Stimulated activated memory B cell treated with anti-CD40 and anti-IgM and Interleukin-4, amounts not matched to agents 10 μg/mL and 1 μg/mL and 100 μg/mL, for 72 hours (primary cell): Measurements from ENCODE around the gene POR.
"Not testable (repeated sequence)": the region's sequence is repeated elsewhere in the genome, so short reads cannot be mapped to it uniquely, and the experiment has no call there.

Experiments used
- ATAC-seq: fragments of 150-1000 bp; cut with Tn5 transposase; 2 replicates; pipeline ENCODE4 v1.10.0; 2021
- H3K27ac Mint-ChIP-seq: one replicate; pipeline ENCODE4 v1.8.0; 2022; ENCODE audit warnings: mild to moderate bottlenecking, mixed read lengths
- H3K27me3 Mint-ChIP-seq: one replicate; pipeline ENCODE4 v1.8.0; 2022; ENCODE audit warnings: mixed read lengths
- H3K36me3 Mint-ChIP-seq: one replicate; pipeline ENCODE4 v1.8.0; 2022; ENCODE audit warnings: mixed read lengths
- H3K4me1 Mint-ChIP-seq: one replicate; pipeline ENCODE4 v1.8.0; 2022; ENCODE audit warnings: mixed read lengths
- H3K4me3 Mint-ChIP-seq: one replicate; pipeline ENCODE4 v1.8.0; 2022; ENCODE audit warnings: mild to moderate bottlenecking, moderate library complexity, mixed read lengths
- H3K9me3 Mint-ChIP-seq: one replicate; pipeline ENCODE4 v1.8.0; 2022; ENCODE audit warnings: mixed read lengths

Gene POR

GRCh38 chr7:75992083-75992755 lies 77.3 kb downstream of the POR start:
- Mint-ChIP-seq H3K9me3 (no peaks in the 10 kb centered on the region), H3K4me1 (peaks cover 50% of the 10 kb centered on the region), H3K4me3 (no peak overlapping the region), H3K36me3 (peaks cover 31% of the 10 kb centered on the region), H3K27me3 (no peaks in the 10 kb centered on the region), H3K27ac (no peak overlapping the region)
- no peak for ATAC-seq

GRCh38 chr7:75993689-75994387 lies 78.9 kb downstream of the POR start:
- no peaks in the 10 kb centered on the region for H3K27me3 Mint-ChIP-seq
- H3K36me3 Mint-ChIP-seq, result peaks cover 34% of the 10 kb centered on the region
- H3K4me3 Mint-ChIP-seq, result peak overlapping the region; percentile 83
- H3K27ac Mint-ChIP-seq, result peak overlapping the region; percentile 62
- peak; percentile 44 for ATAC-seq
- H3K4me1 Mint-ChIP-seq, result peaks cover 55% of the 10 kb centered on the region
- no peaks in the 10 kb centered on the region for H3K9me3 Mint-ChIP-seq

GRCh38 chr7:75994388-75995051 lies 79.6 kb downstream of the POR start, which contains the start of gene TMEM120A:
Gene TMEM120A, minus strand, starts transcription at chr7:75994595. Its CDS starts 25 bp downstream, at chr7:75994570.
- no peaks in the 10 kb centered on the region for H3K9me3 Mint-ChIP-seq
- H3K4me3 Mint-ChIP-seq, result peak within 1 kb of the TSS; percentile 83
- no peaks in the 10 kb centered on the region for H3K27me3 Mint-ChIP-seq
- peak; percentile 98 for ATAC-seq
- H3K27ac Mint-ChIP-seq, result peak within 1 kb of the TSS; percentile 62
- peaks cover 40% of the 10 kb centered on the region for H3K36me3 Mint-ChIP-seq
- peaks cover 51% of the 10 kb centered on the region for H3K4me1 Mint-ChIP-seq

GRCh38 chr7:75995052-75995471 lies 80.1 kb downstream of the POR start:
- Mint-ChIP-seq H3K36me3 (peaks cover 40% of the 10 kb centered on the region), H3K27me3 (no peaks in the 10 kb centered on the region), H3K27ac (peak overlapping the region; percentile 62), H3K9me3 (no peaks in the 10 kb centered on the region), H3K4me3 (peak overlapping the region; percentile 83), H3K4me1 (peaks cover 45% of the 10 kb centered on the region)
- ATAC-seq, result no peak

GRCh38 chr7:75995996-75996395 lies 81.0 kb downstream of the POR start:
- no peak overlapping the region for H3K4me3 Mint-ChIP-seq
- H3K36me3 Mint-ChIP-seq, result peaks cover 48% of the 10 kb centered on the region
- no peak overlapping the region for H3K27ac Mint-ChIP-seq

GRCh38 chr7:75996476-75996875 lies 81.5 kb downstream of the POR start:
- H3K4me3 Mint-ChIP-seq, result no peak overlapping the region
- H3K36me3 Mint-ChIP-seq, result peaks cover 53% of the 10 kb centered on the region
- no peaks in the 10 kb centered on the region for H3K27me3 Mint-ChIP-seq
- ATAC-seq, result no peak
- H3K27ac Mint-ChIP-seq, result no peak overlapping the region
- peaks cover 34% of the 10 kb centered on the region for H3K4me1 Mint-ChIP-seq
- H3K9me3 Mint-ChIP-seq, result no peaks in the 10 kb centered on the region

More at GRCh38 chr7:75995996-75996395, 81.0 kb downstream of the POR start:
- ATAC-seq, result no peak
- Mint-ChIP-seq H3K4me1 (peaks cover 37% of the 10 kb centered on the region), H3K27me3 (no peaks in the 10 kb centered on the region), H3K9me3 (no peaks in the 10 kb centered on the region)

GRCh38 chr7:75998038-75998437 lies 83.1 kb downstream of the POR start:
- Mint-ChIP-seq H3K27me3 (no peaks in the 10 kb centered on the region), H3K36me3 (peaks cover 57% of the 10 kb centered on the region), H3K4me3 (no peak overlapping the region), H3K27ac (no peak overlapping the region), H3K9me3 (no peaks in the 10 kb centered on the region), H3K4me1 (peaks cover 33% of the 10 kb centered on the region)
- no peak for ATAC-seq

GRCh38 chr7:76000566-76000965 lies 85.6 kb downstream of the POR start:
- peaks cover 14% of the 10 kb centered on the region for H3K4me1 Mint-ChIP-seq
- no peak overlapping the region for H3K4me3 Mint-ChIP-seq
- ATAC-seq, result peak; percentile 8
- no peak overlapping the region for H3K27ac Mint-ChIP-seq
- peaks cover 67% of the 10 kb centered on the region for H3K36me3 Mint-ChIP-seq
- no peaks in the 10 kb centered on the region for H3K27me3 Mint-ChIP-seq
- no peaks in the 10 kb centered on the region for H3K9me3 Mint-ChIP-seq

GRCh38 chr7:76002139-76002538 lies 87.2 kb downstream of the POR start:
- no peak overlapping the region for H3K27ac Mint-ChIP-seq
- H3K4me3 Mint-ChIP-seq, result no peak overlapping the region
- peaks cover 55% of the 10 kb centered on the region for H3K36me3 Mint-ChIP-seq
- ATAC-seq, result no peak
- H3K27me3 Mint-ChIP-seq, result no peaks in the 10 kb centered on the region
- no peaks in the 10 kb centered on the region for H3K9me3 Mint-ChIP-seq
- H3K4me1 Mint-ChIP-seq, result peaks cover 5% of the 10 kb centered on the region

GRCh38 chr7:76002822-76003221 lies 87.9 kb downstream of the POR start:
- Mint-ChIP-seq H3K27me3 (no peaks in the 10 kb centered on the region), H3K4me1 (no peaks in the 10 kb centered on the region), H3K9me3 (no peaks in the 10 kb centered on the region), H3K27ac (no peak overlapping the region), H3K36me3 (peaks cover 48% of the 10 kb centered on the region), H3K4me3 (no peak overlapping the region)
- ATAC-seq, result no peak

GRCh38 chr7:76003351-76003750 lies 88.4 kb downstream of the POR start:
- H3K27ac Mint-ChIP-seq, result no peak overlapping the region
- ATAC-seq, result no peak
- peaks cover 46% of the 10 kb centered on the region for H3K36me3 Mint-ChIP-seq
- H3K9me3 Mint-ChIP-seq, result no peaks in the 10 kb centered on the region
- H3K4me1 Mint-ChIP-seq, result peaks cover 4% of the 10 kb centered on the region
- no peaks in the 10 kb centered on the region for H3K27me3 Mint-ChIP-seq
- no peak overlapping the region for H3K4me3 Mint-ChIP-seq

GRCh38 chr7:76005004-76005403 lies 90.0 kb downstream of the POR start:
- H3K9me3 Mint-ChIP-seq, H3K27me3 Mint-ChIP-seq, H3K4me3 Mint-ChIP-seq, ATAC-seq, H3K27ac Mint-ChIP-seq: not testable (repeated sequence)
- H3K36me3 Mint-ChIP-seq, result peaks cover 36% of the 10 kb centered on the region
- H3K4me1 Mint-ChIP-seq, result peaks cover 20% of the 10 kb centered on the region

- Mint-ChIP-seq H3K4me1 (peaks cover 37% of the 10 kb centered on the region), H3K27me3 (no peaks in the 10 kb centered on the region), H3K36me3 (peaks cover 43% of the 10 kb centered on the region), H3K9me3 (no peaks in the 10 kb centered on the region), H3K4me3 (peak overlapping the region; percentile 21), H3K27ac (peak overlapping the region; percentile 70)
- peak; percentile 85 for ATAC-seq
Observed at GRCh38 chr7:76008156-76008687, 93.3 kb downstream of the POR start.

GRCh38 chr7:76009672-76010600 lies 95.0 kb downstream of the POR start:
- Mint-ChIP-seq H3K27ac (peak overlapping the region; percentile 70), H3K36me3 (peaks cover 42% of the 10 kb centered on the region), H3K4me1 (peaks cover 37% of the 10 kb centered on the region), H3K4me3 (no peak overlapping the region), H3K27me3 (no peaks in the 10 kb centered on the region), H3K9me3 (no peaks in the 10 kb centered on the region)
- no peak for ATAC-seq
